ENCODE data around the gene ABCE1. TPM values are rescaled to one million over a fixed set of nuclear protein-coding genes. Genes with fewer than 3 reads are reported as not detected.
"Not testable (repeated sequence)": the region's sequence is repeated elsewhere in the genome, so short reads cannot be mapped to it uniquely, and the experiment has no call there.

ABCE1 gene
- total and polyA plus RNA-seq, 4 donors = 12.8 to 43.9 (median 30.3) TPM

DNA sequence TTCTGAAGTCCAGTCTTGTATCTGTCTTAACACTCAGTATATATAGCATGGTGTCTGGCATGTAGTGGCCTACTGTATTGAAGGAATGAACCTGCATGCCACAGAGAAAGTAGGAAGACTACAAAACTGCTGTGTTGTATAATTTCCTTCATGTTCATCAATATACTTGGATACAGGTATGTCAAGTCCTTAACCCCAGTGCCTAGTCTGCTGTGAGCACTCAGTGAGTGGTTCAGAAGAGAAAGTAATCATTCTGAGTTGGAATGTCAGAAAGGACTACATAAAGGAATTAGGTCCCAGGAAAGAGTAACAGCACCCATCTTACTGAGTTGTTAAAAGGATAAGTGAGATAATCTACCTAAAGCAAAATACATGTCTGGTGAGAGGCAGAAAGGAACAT, 32.0 kb downstream of the ABCE1 start:
- H3K9me3 ChIP-seq (ENCODE audit: control insufficient read depth, low read length) = no peaks in the 10 kb centered on the region
- intact Hi-C loops (cut with DNase I) = no loop called here
- DNase-seq (no peak), ATAC-seq (ENCODE audit: low FRiP score) (no peak)
- no peak overlapping the region for H3K27ac ChIP-seq (ENCODE audit: low read depth in 1 of 2, low read length in 2 of 2)
- no peak overlapping the region for H3K4me3 ChIP-seq (ENCODE audit: low read length in 2 of 2)
- H3K4me1 ChIP-seq (ENCODE audit: control insufficient read depth in 1 of 2, insufficient read depth in 2 of 2, low read length in 2 of 2) = no peaks in the 10 kb centered on the region
- H3K36me3 ChIP-seq (ENCODE audit: control insufficient read depth in 1 of 2, insufficient read depth in 2 of 2, low read length in 1 of 2) = peaks cover 2 to 3% of the 10 kb centered on the region in 2 donors
- no peaks in the 10 kb centered on the region for H3K27me3 ChIP-seq (ENCODE audit: control insufficient read depth in 1 of 2, insufficient read depth in 2 of 2, low read length in 1 of 2)

DNA sequence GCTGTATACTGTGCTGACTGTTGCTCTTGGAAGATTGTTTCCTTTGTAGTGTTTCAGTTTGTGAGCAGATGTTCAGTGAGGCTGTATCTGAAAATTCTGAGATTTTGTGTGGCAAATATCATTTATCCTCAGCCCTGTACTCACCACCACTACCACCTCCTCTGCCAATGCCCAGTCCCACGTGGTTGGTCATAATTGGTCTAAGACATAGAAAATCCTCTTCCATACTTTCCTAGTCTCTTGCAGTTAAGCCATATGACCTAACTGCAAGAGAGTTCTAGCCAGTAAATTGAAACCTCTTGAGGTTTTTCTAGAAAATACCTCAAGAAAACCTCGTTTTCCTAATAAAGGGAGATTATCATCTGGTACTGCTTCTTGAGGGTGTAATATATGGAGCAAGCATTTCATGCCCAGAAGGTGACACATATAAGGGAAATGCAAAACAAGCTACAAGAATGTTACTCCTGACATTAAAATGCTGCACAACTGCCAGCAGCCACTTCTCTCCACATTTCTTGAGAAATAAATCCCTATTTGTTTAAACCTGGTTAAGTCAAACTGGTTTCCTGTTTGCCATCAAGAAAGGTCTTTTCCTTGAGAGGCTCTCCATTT, 32.8 kb downstream of the ABCE1 start:
- no peaks in the 10 kb centered on the region for H3K27me3 ChIP-seq (ENCODE audit: control insufficient read depth in 1 of 2, insufficient read depth in 2 of 2, low read length in 1 of 2)
- H3K27ac ChIP-seq (ENCODE audit: low read depth in 1 of 2, low read length in 2 of 2) = peak overlapping the region in 1 of 2 donors; percentile 28
- no peaks in the 10 kb centered on the region for H3K4me1 ChIP-seq (ENCODE audit: control insufficient read depth in 1 of 2, insufficient read depth in 2 of 2, low read length in 2 of 2)
- ATAC-seq (ENCODE audit: low FRiP score) = no peak
- intact Hi-C loops (cut with DNase I) = no loop called here
- H3K4me3 ChIP-seq (ENCODE audit: low read length in 2 of 2) = no peak overlapping the region
- 7 to 21% methylated on average over 2 of the region's 2 CpGs for WGBS, 2 donors
- H3K9me3 ChIP-seq (ENCODE audit: control insufficient read depth, low read length) = no peaks in the 10 kb centered on the region
- no peak for DNase-seq
- H3K36me3 ChIP-seq (ENCODE audit: control insufficient read depth in 1 of 2, insufficient read depth in 2 of 2, low read length in 1 of 2) = peaks cover under 1 to 2% of the 10 kb centered on the region in 2 donors

DNA sequence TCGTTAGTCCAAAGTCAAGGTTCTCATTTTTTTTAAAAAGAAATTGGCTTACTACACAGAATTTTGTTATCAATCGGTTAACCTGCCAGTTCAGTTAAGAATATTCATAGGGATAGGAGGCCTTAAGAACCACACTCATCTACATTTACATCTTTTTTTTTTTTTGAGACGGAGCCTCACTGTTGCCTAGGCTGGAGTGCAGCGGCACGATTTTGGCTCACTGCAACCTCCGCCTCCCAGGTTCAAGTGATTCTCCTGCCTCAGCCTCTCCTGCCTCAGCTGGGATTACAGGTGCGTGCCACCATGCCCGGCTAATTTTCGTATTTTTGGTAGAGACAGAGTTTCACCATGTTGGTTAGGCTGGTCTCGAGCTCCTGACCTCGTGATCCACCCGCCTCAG, 33.7 kb downstream of the ABCE1 start:
- peaks cover 0 to 2% of the 10 kb centered on the region in 2 donors for H3K36me3 ChIP-seq (ENCODE audit: control insufficient read depth in 1 of 2, insufficient read depth in 2 of 2, low read length in 1 of 2)
- intact Hi-C loops (cut with DNase I) = no loop called here
- no peak overlapping the region for H3K4me3 ChIP-seq (ENCODE audit: low read length in 2 of 2)
- H3K27ac ChIP-seq (ENCODE audit: low read depth in 1 of 2, low read length in 2 of 2) = no peak overlapping the region
- no peaks in the 10 kb centered on the region for H3K4me1 ChIP-seq (ENCODE audit: control insufficient read depth in 1 of 2, insufficient read depth in 2 of 2, low read length in 2 of 2)
- ATAC-seq (ENCODE audit: low FRiP score) (no peak), DNase-seq (no peak)
- 91 to 93% methylated on average over 12 of the region's 12 CpGs for WGBS, 2 donors
- no peaks in the 10 kb centered on the region for H3K9me3 ChIP-seq (ENCODE audit: control insufficient read depth, low read length)
- H3K27me3 ChIP-seq (ENCODE audit: control insufficient read depth in 1 of 2, insufficient read depth in 2 of 2, low read length in 1 of 2) = no peaks in the 10 kb centered on the region

DNA sequence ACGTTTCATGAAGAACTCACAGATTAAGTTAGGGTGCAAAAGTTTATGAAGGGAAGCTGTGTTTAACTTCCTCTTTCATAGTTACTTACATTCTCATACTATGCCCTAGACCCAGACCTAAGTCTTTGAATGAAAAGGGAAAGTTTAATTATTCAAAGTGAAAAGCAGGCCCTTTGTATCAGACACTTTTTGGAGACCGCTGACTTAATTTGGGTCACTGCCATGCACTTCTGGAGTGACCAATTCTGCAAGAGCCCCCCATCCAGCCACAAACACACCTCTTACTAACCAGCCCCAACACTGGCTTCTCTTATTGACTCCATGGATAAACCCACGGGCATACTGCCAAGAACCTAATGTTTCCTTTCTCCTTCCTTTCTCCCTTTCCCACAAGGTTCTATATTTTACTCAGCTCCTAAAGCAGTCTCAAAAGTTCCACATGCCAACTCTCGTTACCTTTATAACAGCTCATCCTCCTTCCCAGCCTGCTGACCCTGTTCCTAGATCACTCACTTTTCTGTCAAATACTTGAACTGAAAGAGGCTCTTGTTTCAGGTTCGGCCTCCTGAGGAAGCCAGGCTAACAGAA, 34.5 kb downstream of the ABCE1 start:
- H3K27ac ChIP-seq (ENCODE audit: low read depth in 1 of 2, low read length in 2 of 2) = no peak overlapping the region
- H3K27me3 ChIP-seq (ENCODE audit: control insufficient read depth in 1 of 2, insufficient read depth in 2 of 2, low read length in 1 of 2) = no peaks in the 10 kb centered on the region
- ATAC-seq (ENCODE audit: low FRiP score) (no peak), DNase-seq (no peak)
- H3K4me3 ChIP-seq (ENCODE audit: low read length in 2 of 2) = no peak overlapping the region
- intact Hi-C loops (cut with DNase I) = no loop called here
- 61 to 66% methylated on average over 5 of the region's 5 CpGs for WGBS, 2 donors
- peaks cover under 1 to 2% of the 10 kb centered on the region in 2 donors for H3K36me3 ChIP-seq (ENCODE audit: control insufficient read depth in 1 of 2, insufficient read depth in 2 of 2, low read length in 1 of 2)
- H3K9me3 ChIP-seq (ENCODE audit: control insufficient read depth, low read length) = no peaks in the 10 kb centered on the region
- H3K4me1 ChIP-seq (ENCODE audit: control insufficient read depth in 1 of 2, insufficient read depth in 2 of 2, low read length in 2 of 2) = no peaks in the 10 kb centered on the region

DNA sequence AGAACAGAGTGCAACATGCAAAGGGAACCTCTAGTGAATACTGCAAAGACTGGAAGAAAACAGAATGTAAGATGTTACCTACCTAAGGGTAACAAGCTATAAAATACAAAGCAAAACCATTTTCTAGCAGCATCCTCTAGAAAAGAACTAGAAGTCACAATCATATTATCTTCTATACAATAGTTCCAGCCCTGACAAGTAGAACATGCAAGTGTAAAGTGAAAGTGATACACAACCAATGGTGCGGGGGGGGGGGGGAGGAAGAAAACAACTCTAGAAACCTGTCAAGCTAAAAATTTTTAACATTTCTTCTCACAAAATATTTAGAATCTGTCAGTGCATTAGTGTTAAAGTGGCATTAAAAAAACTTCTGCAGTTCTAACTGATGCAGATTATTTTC, 38.1 kb downstream of the ABCE1 start:
- ATAC-seq (ENCODE audit: low FRiP score); H3K27me3 ChIP-seq (ENCODE audit: control insufficient read depth in 1 of 2, insufficient read depth in 2 of 2, low read length in 1 of 2); H3K36me3 ChIP-seq (ENCODE audit: control insufficient read depth in 1 of 2, insufficient read depth in 2 of 2, low read length in 1 of 2); H3K4me3 ChIP-seq (ENCODE audit: low read length in 2 of 2); intact Hi-C loops (cut with DNase I); H3K9me3 ChIP-seq (ENCODE audit: control insufficient read depth, low read length); DNase-seq; H3K4me1 ChIP-seq (ENCODE audit: control insufficient read depth in 1 of 2, insufficient read depth in 2 of 2, low read length in 2 of 2); H3K27ac ChIP-seq (ENCODE audit: low read depth in 1 of 2, low read length in 2 of 2): not testable (repeated sequence)
- WGBS, 2 donors = 60 to 100% methylated on average over 1 of the region's 1 CpG

DNA sequence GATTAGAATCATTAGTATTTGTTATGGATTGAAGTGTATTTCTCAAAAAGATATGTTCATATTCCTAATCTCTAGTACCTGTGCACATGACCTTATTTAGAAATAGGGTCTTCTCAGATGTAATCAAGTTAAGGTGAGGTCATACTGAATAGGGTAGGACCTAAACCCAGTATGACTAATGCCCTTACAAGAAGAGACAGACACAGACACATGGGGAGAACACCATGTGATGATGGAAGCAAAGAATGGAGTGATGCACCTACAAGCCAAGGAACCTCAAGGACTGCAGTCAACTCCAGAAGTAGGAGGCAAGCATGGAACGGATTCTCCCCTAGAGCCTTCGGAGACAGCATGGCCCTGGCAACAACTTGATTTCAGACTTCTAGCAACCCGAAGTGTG, 50.9 kb downstream of the ABCE1 start:
- intact Hi-C loops (cut with DNase I) = no loop called here
- no peak overlapping the region for H3K4me3 ChIP-seq (ENCODE audit: low read length in 2 of 2)
- no peaks in the 10 kb centered on the region for H3K9me3 ChIP-seq (ENCODE audit: control insufficient read depth, low read length)
- 73 to 83% methylated on average over 3 of the region's 3 CpGs for WGBS, 2 donors
- H3K27ac ChIP-seq (ENCODE audit: low read depth in 1 of 2, low read length in 2 of 2) = no peak overlapping the region
- ATAC-seq (ENCODE audit: low FRiP score) (no peak), DNase-seq (no peak)
- H3K27me3 ChIP-seq (ENCODE audit: control insufficient read depth in 1 of 2, insufficient read depth in 2 of 2, low read length in 1 of 2) = no peaks in the 10 kb centered on the region
- H3K4me1 ChIP-seq (ENCODE audit: control insufficient read depth in 1 of 2, insufficient read depth in 2 of 2, low read length in 2 of 2) = no peaks in the 10 kb centered on the region
- peaks cover 5 to 9% of the 10 kb centered on the region in 2 donors for H3K36me3 ChIP-seq (ENCODE audit: control insufficient read depth in 1 of 2, insufficient read depth in 2 of 2, low read length in 1 of 2)

DNA sequence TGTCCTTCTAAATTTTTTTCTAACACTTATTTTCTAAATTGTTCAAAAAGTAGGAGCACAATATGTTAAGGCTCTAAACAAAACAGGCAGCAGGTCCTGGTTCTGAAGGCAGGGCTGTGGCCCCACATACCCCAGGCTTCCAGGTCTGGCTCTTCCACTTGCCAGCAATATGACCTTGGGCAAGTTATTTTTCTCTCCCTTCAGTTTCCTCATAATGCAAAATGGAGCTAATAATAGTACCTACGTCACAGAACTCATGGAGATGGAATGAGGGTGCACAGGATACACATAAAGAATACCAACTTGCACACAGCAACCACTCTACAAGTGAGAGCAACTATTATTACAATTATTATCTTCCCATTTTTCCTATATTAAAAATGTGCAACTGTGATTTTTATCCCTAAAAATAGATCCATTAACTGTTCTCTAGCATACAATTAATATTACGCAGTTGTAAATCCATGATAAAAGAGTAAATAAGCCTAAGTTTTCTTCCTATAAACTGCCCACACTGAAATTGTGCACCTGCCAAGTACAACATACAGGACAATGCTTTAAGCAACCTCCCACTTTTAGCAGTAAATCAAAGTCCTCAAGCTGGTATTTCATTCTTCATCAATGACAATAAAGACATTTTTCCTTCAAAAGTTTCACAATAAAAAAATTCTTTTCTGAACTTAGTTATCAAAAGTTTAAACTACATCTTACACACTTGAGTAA, 55.2 kb downstream of the ABCE1 start:
- ATAC-seq (ENCODE audit: low FRiP score) (no peak), DNase-seq (no peak)
- Histone ChIP-seq H3K27ac (ENCODE audit: low read depth in 1 of 2, low read length in 2 of 2) (no peak overlapping the region), H3K4me3 (ENCODE audit: low read length in 2 of 2) (no peak overlapping the region), H3K4me1 (ENCODE audit: control insufficient read depth in 1 of 2, insufficient read depth in 2 of 2, low read length in 2 of 2) (no peaks in the 10 kb centered on the region), H3K27me3 (ENCODE audit: control insufficient read depth in 1 of 2, insufficient read depth in 2 of 2, low read length in 1 of 2) (no peaks in the 10 kb centered on the region), H3K36me3 (ENCODE audit: control insufficient read depth in 1 of 2, insufficient read depth in 2 of 2, low read length in 1 of 2) (peaks cover 2 to 6% of the 10 kb centered on the region in 2 donors), H3K9me3 (ENCODE audit: control insufficient read depth, low read length) (no peaks in the 10 kb centered on the region)
- intact Hi-C loops (cut with DNase I) = loop anchor here (10.0 kb wide), 2 partner anchors 49 to 461 kb away; partner anchors contain the start of gene MMAA (in 1 of the 2)
- WGBS, 2 donors = 62 to 74% methylated on average over 2 of the region's 2 CpGs

DNA sequence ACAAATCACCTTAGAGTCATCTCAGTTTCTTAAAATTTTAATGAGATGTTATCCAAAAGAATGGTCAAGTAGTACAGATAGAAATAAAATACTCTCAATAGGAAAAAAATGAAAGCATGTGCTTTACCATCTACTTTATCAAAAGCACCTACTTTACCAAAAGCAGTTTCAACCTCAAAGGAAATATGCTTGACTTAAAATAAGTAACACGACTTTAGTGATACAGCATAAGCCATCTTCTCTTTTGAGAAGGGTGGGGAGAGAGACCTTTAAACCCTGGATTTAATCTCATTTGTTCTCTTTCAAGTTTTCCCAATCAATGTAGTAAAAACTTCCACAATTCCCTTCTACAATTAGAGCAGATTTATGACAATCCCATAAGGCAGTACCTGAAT, 55.8 kb downstream of the ABCE1 start:
- no peaks in the 10 kb centered on the region for H3K27me3 ChIP-seq (ENCODE audit: control insufficient read depth in 1 of 2, insufficient read depth in 2 of 2, low read length in 1 of 2)
- DNase-seq = no peak
- ATAC-seq (ENCODE audit: low FRiP score) = no peak
- WGBS, 2 donors = 57 to 79% methylated on average over 1 of the region's 1 CpG
- H3K27ac ChIP-seq (ENCODE audit: low read depth in 1 of 2, low read length in 2 of 2) = no peak overlapping the region
- H3K36me3 ChIP-seq (ENCODE audit: control insufficient read depth in 1 of 2, insufficient read depth in 2 of 2, low read length in 1 of 2) = peaks cover 2 to 6% of the 10 kb centered on the region in 2 donors
- H3K9me3 ChIP-seq (ENCODE audit: control insufficient read depth, low read length) = no peaks in the 10 kb centered on the region
- intact Hi-C loops (cut with DNase I) = loop anchor here (10.0 kb wide), 2 partner anchors 49 to 461 kb away; partner anchors contain the start of gene MMAA (in 1 of the 2)
- no peaks in the 10 kb centered on the region for H3K4me1 ChIP-seq (ENCODE audit: control insufficient read depth in 1 of 2, insufficient read depth in 2 of 2, low read length in 2 of 2)
- H3K4me3 ChIP-seq (ENCODE audit: low read length in 2 of 2) = no peak overlapping the region

Measured in aorta (tissue), 5 donors.